Stomach (tissue), 9 donors: Measurements from ENCODE around the gene KSR2. TPM values are rescaled to one million over a fixed set of nuclear protein-coding genes. Genes with fewer than 3 reads are reported as not detected.
"Not testable (repeated sequence)": the region's sequence is repeated elsewhere in the genome, so short reads cannot be mapped to it uniquely, and the experiment has no call there.

Experiments
- DNase-seq, 2 donors: peaks; one replicate each; pipeline versions ENCODE4 v3.0.0 to v3.0.0-alpha.2; 2013 to 2019
- H3K27ac ChIP-seq, 5 donors: fragments of 200-600 bp in 4 of 5; sonication (generic) in 4 of 5; one replicate each; pipeline ENCODE4 v1.5.1; 2013 to 2019; ENCODE audit warnings: mild to moderate bottlenecking in 1 of 5, moderate library complexity in 1 of 5
- H3K27me3 ChIP-seq, 3 donors: fragments of 200-600 bp; sonication (generic); one replicate each; pipeline ENCODE4 v1.5.1; 2017 to 2019; ENCODE audit warnings: mixed run types in 1 of 3
- H3K36me3 ChIP-seq, 4 donors: fragments of 200-600 bp; sonication (generic); 1 replicate in 3 of 4; 2 replicates in 1 of 4; pipeline ENCODE4 v1.5.1; 2016 to 2019
- H3K4me1 ChIP-seq, 4 donors: fragments of 200-600 bp; sonication (generic); one replicate each; pipeline ENCODE4 v1.5.1; 2016 to 2019
- H3K4me3 ChIP-seq, 4 donors: fragments of 200-600 bp; sonication (generic) in 3 of 4; one replicate each; pipeline ENCODE4 v1.5.1; 2016 to 2019; ENCODE audit warnings: mild to moderate bottlenecking in 1 of 4
- H3K9me3 ChIP-seq, 4 donors: fragments of 200-600 bp; sonication (generic); one replicate each; pipeline ENCODE4 v1.5.1; 2016 to 2019
- CTCF ChIP-seq, 7 experiments: fragments of 450-650 bp in 4 of 7; fragments of 200-600 bp in 3 of 7; sonication (generic) in 3 of 7; IDR thresholded peaks; one replicate each; pipeline ENCODE4 v1.5.1; 2016 to 2019; ENCODE audit warnings: antibody characterized with exemption in 7 of 7, control low read depth in 2 of 7, mild to moderate bottlenecking in 1 of 7
- EP300 ChIP-seq: sonication (generic); formaldehyde crosslinking; IDR thresholded peaks from one replicate; pipeline ENCODE4 v1.6.1; 2017; ENCODE audit warnings: antibody characterized with exemption
- POLR2A ChIP-seq, 4 donors: fragments of 450-650 bp; IDR thresholded peaks; one replicate each; pipeline ENCODE4 v1.6.1; 2016; ENCODE audit warnings: antibody characterized with exemption in 4 of 4, control low read depth in 2 of 4, mild to moderate bottlenecking in 1 of 4, moderate library complexity in 1 of 4
- POLR2AphosphoS5 ChIP-seq, 3 donors: sonication (generic); formaldehyde crosslinking; IDR thresholded peaks; one replicate each; pipeline ENCODE4 v1.6.1; 2016; ENCODE audit warnings: antibody characterized with exemption in 3 of 3
- WGBS, 5 donors: extraction: QIAGEN DNeasy Blood & Tissue Kit in 3 of 5; methylation state at CpG; one replicate each; pipeline versions ENCODE4 v1.1.5 to v1.1.7; 2013 to 2018; 5-methylcytosine and 5-hydroxymethylcytosine counted together
- intact Hi-C: fragments of 100-400 bp; cut with DNase I; formaldehyde crosslinking; loops from one replicate; pipeline ENCODE4 v1.15.1; 2023; ENCODE audit warnings: low total_unique reads
- polyA plus RNA-seq, 3 donors: library from polyadenylated mRNA; stranded (reverse); fragments of 200-250 nt; gene quantifications; one replicate each; pipeline ENCODE4 v1.2.3, GENCODE V29; 2013
- total RNA-seq, 5 donors: library from RNA; depleted of rRNA; stranded (reverse); fragments of >200 nt; gene quantifications; one replicate each; pipeline versions ENCODE4 v1.1.0 to v1.2.3, GENCODE V29; 2014 to 2016
- donor health status: healthy with polysubstance abuse.
- donor health status: Bipolar disorder and iron deficiency.
- donor health status: healthy.

Gene KSR2
- total and polyA plus RNA-seq, 8 donors: 0.03 to 1.4 (median 0.26) TPM; not detected in 2

GRCh38 chr12:117857632-117858612 lies 110.9 kb downstream of the KSR2 start:
- Histone ChIP-seq H3K4me1 (no peaks in the 10 kb centered on the region), H3K36me3 (no peaks in the 10 kb centered on the region), H3K27me3 (peaks cover 0 to 22% (median 0%) of the 10 kb centered on the region in 3 donors), H3K4me3 (no peak overlapping the region), H3K9me3 (peaks cover 0 to 10% (median 4%) of the 10 kb centered on the region in 4 donors), H3K27ac (no peak overlapping the region)
- 63 to 71% (median 69%) methylated on average over 13 of the region's 13 CpGs for WGBS, 5 donors
- peak; percentile 49 to 67 for DNase-seq
- intact Hi-C loops: no loop called here
- TF ChIP-seq POLR2AphosphoS5 (IDR thresholded peaks at IDR 0.05) (no peak), POLR2A (IDR thresholded peaks at IDR 0.05) (no peak), CTCF (IDR thresholded peaks at IDR 0.05) (peak in 4 of 7 experiments; percentile 44 to 56 (median 50))

GRCh38 chr12:117857139-117857538 lies 111.7 kb downstream of the KSR2 start:
- peaks cover 0 to 22% (median 0%) of the 10 kb centered on the region in 3 donors for H3K27me3 ChIP-seq
- H3K36me3 ChIP-seq, H3K4me1 ChIP-seq, intact Hi-C loops, H3K9me3 ChIP-seq, H3K4me3 ChIP-seq, DNase-seq, H3K27ac ChIP-seq: not testable (repeated sequence)
- WGBS, 5 donors: 46 to 61% (median 54%) methylated on average over 4 of the region's 4 CpGs

- Histone ChIP-seq H3K4me1 (no peaks in the 10 kb centered on the region), H3K27me3 (peaks cover 0 to 22% (median 0%) of the 10 kb centered on the region in 3 donors), H3K27ac (no peak overlapping the region), H3K36me3 (no peaks in the 10 kb centered on the region), H3K4me3 (no peak overlapping the region), H3K9me3 (peaks cover 0 to 10% (median 4%) of the 10 kb centered on the region in 4 donors)
- TF ChIP-seq POLR2A (IDR thresholded peaks at IDR 0.05): no peak
- intact Hi-C loops: no loop called here
- DNase-seq: no peak
- WGBS, 5 donors: 89 to 95% (median 90%) methylated on average over 19 of the region's 19 CpGs
Measured at GRCh38 chr12:117855165-117855564, 113.6 kb downstream of the KSR2 start.

GRCh38 chr12:117854339-117855012 lies 114.3 kb downstream of the KSR2 start:
- Histone ChIP-seq H3K27ac (peak overlapping the region; percentile 52 to 73 (median 69)), H3K27me3 (peaks cover 0 to 20% (median 0%) of the 10 kb centered on the region in 3 donors), H3K4me1 (no peaks in the 10 kb centered on the region), H3K36me3 (no peaks in the 10 kb centered on the region), H3K4me3 (no peak overlapping the region), H3K9me3 (peaks cover 0 to 10% (median 4%) of the 10 kb centered on the region in 4 donors)
- peak; percentile 62 to 80 for DNase-seq
- intact Hi-C loops: no loop called here
- WGBS, 5 donors: 54 to 74% (median 63%) methylated on average over 6 of the region's 6 CpGs
- TF ChIP-seq POLR2AphosphoS5 (IDR thresholded peaks at IDR 0.05): no peak
- TF ChIP-seq EP300: no peak
- TF ChIP-seq CTCF (IDR thresholded peaks at IDR 0.05): peak in 3 of 7 experiments; percentile 29 to 41 (median 31)
- no peak for TF ChIP-seq POLR2A (IDR thresholded peaks at IDR 0.05)

GRCh38 chr12:117853600-117853999 lies 115.2 kb downstream of the KSR2 start:
- DNase-seq: peak; percentile 43 to 88
- Histone ChIP-seq H3K4me3 (no peak overlapping the region), H3K4me1 (no peaks in the 10 kb centered on the region), H3K36me3 (no peaks in the 10 kb centered on the region), H3K27ac (peak overlapping the region; percentile 52 to 80 (median 69)), H3K27me3 (peaks cover 0 to 15% (median 0%) of the 10 kb centered on the region in 3 donors), H3K9me3 (peaks cover 0 to 10% (median 4%) of the 10 kb centered on the region in 4 donors)
- 10 to 55% (median 19%) methylated on average over 1 of the region's 1 CpG for WGBS, 5 donors
- TF ChIP-seq EP300 (no peak), POLR2AphosphoS5 (IDR thresholded peaks at IDR 0.05) (peak in 1 of 3 donors; percentile 40)
- intact Hi-C loops: no loop called here
